Measurements from ENCODE around the gene MAPK1. TPM values are rescaled to one million over a fixed set of nuclear protein-coding genes. Genes with fewer than 3 reads are reported as not detected.

Gene MAPK1
- total and polyA plus RNA-seq, 9 of the 15 experiments (the other 6 are each of a cell fraction or from before 2014, with no cell fraction given) = 46.3 to 575 (median 283) TPM

DNA sequence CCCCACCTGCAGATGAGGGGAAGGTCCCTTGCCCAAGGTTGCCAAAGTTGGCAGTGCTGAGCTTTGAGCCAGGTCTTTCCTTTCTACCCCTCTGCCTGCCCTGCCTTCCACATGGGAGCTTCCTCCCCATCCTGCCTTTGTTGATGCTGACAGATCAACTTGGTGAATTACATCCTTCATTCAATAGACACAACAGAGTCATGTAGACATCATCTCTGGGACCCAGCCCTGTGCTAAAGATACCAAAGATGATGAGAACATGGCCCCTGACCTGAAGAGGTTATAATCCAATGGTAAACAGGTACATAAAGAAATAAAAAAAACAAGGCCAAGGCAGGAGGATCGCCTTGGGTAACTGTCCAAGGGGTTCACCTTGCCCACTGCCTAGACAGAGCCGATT, 42.4 kb upstream of the MAPK1 start (continued):
- TF ChIP-seq, protein P1, sequence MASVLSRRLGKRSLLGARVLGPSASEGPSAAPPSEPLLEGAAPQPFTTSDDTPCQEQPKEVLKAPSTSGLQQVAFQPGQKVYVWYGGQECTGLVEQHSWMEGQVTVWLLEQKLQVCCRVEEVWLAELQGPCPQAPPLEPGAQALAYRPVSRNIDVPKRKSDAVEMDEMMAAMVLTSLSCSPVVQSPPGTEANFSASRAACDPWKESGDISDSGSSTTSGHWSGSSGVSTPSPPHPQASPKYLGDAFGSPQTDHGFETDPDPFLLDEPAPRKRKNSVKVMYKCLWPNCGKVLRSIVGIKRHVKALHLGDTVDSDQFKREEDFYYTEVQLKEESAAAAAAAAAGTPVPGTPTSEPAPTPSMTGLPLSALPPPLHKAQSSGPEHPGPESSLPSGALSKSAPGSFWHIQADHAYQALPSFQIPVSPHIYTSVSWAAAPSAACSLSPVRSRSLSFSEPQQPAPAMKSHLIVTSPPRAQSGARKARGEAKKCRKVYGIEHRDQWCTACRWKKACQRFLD (CRISPR knock-in tag; IDR thresholded peaks at IDR 0.05) = no peak; the same call in 1 of the 2 replicates
- TF ChIP-seq RNF2 (IDR thresholded peaks at IDR 0.05) = no peak
- peak; percentile 26; the same call in 1 of the 2 replicates for TF ChIP-seq BMI1 (IDR thresholded peaks at IDR 0.05; ENCODE audit: low read length)
- TF ChIP-seq ZNF174 (CRISPR knock-in tag; IDR thresholded peaks at IDR 0.05) = no peak
- TF ChIP-seq CHCHD3 (CRISPR knock-in tag; IDR thresholded peaks at IDR 0.05) = no peak
- no peak for TF ChIP-seq CBX2 (IDR thresholded peaks at IDR 0.05; ENCODE audit: insufficient read depth, low read length, poor library complexity, severe bottlenecking)
- no peak for TF ChIP-seq CREM (IDR thresholded peaks at IDR 0.05; ENCODE audit: low read depth)
- TF ChIP-seq E2F1 (CRISPR knock-in tag; IDR thresholded peaks at IDR 0.05) = 0 out of 2 replicates have a peak, but pooled peaks have one; percentile 12
- TF ChIP-seq MCM5 (IDR thresholded peaks at IDR 0.05; ENCODE audit: low read depth) = no peak
- no peak for TF ChIP-seq NCOA1 (IDR thresholded peaks at IDR 0.05; ENCODE audit: low read depth)
- no peak for TF ChIP-seq ZNF277 (CRISPR knock-in tag; IDR thresholded peaks at IDR 0.05; ENCODE audit: borderline replicate concordance)
- TF ChIP-seq, protein P2, sequence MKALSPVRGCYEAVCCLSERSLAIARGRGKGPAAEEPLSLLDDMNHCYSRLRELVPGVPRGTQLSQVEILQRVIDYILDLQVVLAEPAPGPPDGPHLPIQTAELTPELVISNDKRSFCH (CRISPR knock-in tag; IDR thresholded peaks at IDR 0.05) = no peak
- TF ChIP-seq, protein P2 (tag; IDR thresholded peaks at IDR 0.05) = 0 out of 2 replicates have a peak, but pooled peaks have one; percentile 15
- TF ChIP-seq HNRNPUL1 (IDR thresholded peaks at IDR 0.05; ENCODE audit: low read length) = 0 out of 2 replicates have a peak, but pooled peaks have one; percentile 52
- TF ChIP-seq ZNF197 (CRISPR knock-in tag; IDR thresholded peaks at IDR 0.05; ENCODE audit: low read depth) = no peak
- TF ChIP-seq HINFP (tag; conservative IDR thresholded peaks at IDR 0.05; ENCODE audit: low read depth) = no peak
- TF ChIP-seq, protein P3, sequence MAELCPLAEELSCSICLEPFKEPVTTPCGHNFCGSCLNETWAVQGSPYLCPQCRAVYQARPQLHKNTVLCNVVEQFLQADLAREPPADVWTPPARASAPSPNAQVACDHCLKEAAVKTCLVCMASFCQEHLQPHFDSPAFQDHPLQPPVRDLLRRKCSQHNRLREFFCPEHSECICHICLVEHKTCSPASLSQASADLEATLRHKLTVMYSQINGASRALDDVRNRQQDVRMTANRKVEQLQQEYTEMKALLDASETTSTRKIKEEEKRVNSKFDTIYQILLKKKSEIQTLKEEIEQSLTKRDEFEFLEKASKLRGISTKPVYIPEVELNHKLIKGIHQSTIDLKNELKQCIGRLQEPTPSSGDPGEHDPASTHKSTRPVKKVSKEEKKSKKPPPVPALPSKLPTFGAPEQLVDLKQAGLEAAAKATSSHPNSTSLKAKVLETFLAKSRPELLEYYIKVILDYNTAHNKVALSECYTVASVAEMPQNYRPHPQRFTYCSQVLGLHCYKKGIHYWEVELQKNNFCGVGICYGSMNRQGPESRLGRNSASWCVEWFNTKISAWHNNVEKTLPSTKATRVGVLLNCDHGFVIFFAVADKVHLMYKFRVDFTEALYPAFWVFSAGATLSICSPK (IDR thresholded peaks at IDR 0.05; ENCODE audit: borderline replicate concordance) = no peak
- TF ChIP-seq, protein P4, sequence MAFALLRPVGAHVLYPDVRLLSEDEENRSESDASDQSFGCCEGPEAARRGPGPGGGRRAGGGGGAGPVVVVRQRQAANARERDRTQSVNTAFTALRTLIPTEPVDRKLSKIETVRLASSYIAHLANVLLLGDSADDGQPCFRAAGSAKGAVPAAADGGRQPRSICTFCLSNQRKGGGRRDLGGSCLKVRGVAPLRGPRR (CRISPR knock-in tag; IDR thresholded peaks at IDR 0.05) = no peak
